Measurements from ENCODE around the gene CALCR. TPM values are rescaled to one million over a fixed set of nuclear protein-coding genes. Genes with fewer than 3 reads are reported as not detected.

The CALCR gene
- not detected in 2 replicates for total RNA-seq

GRCh38 chr7:93574646-93575554 lies at the start of gene CALCR:
Gene CALCR (minus strand): TSS chr7:93574724. CDS start chr7:93486981, 87,743 bp downstream.

All from myometrial cell (primary cell).